Upper lobe of right lung (tissue), 1 donor: ENCODE results near the gene VILL. TPM values are rescaled to one million over a fixed set of nuclear protein-coding genes. Genes with fewer than 3 reads are reported as not detected.

Source experiments
- ATAC-seq: fragments of 200-7000 bp; cut with Tn5 transposase; one replicate; pipeline ENCODE4 v1.9.1; 2020; ENCODE audit warnings: mild to moderate bottlenecking, moderate library complexity
- DNase-seq: peaks from one replicate; pipeline ENCODE4 v3.0.0-alpha.2; 2020
- H3K27ac ChIP-seq: fragments of 200-600 bp; one replicate; pipeline ENCODE4 v1.8.0; 2022
- H3K27me3 ChIP-seq: fragments of 200-600 bp; one replicate; pipeline ENCODE4 v1.8.0; 2022; ENCODE audit warnings: mild to moderate bottlenecking
- H3K36me3 ChIP-seq: fragments of 200-600 bp; one replicate; pipeline ENCODE4 v1.8.0; 2022
- H3K4me1 ChIP-seq: fragments of 200-600 bp; one replicate; pipeline ENCODE4 v1.8.0; 2022
- H3K4me3 ChIP-seq: fragments of 200-600 bp; one replicate; pipeline ENCODE4 v1.8.0; 2022; ENCODE audit warnings: mild to moderate bottlenecking
- H3K9me3 ChIP-seq: fragments of 200-600 bp; one replicate; pipeline ENCODE4 v1.8.0; 2022
- CTCF ChIP-seq: fragments of 200-600 bp; IDR thresholded peaks from one replicate; pipeline ENCODE4 v1.8.0; 2022; ENCODE audit warnings: antibody characterized with exemption
- intact Hi-C: fragments of 100-400 bp; cut with DNase I; formaldehyde crosslinking; loops from one replicate; pipeline ENCODE4 v1.11.0; 2022
- total RNA-seq: library from RNA; stranded (reverse); fragmentation: NEBNext Ultra II Directional; extraction: Animal tissue kit (Norgen Biotek cat#: 25700); gene quantifications from one replicate; pipeline ENCODE4 v1.2.1, GENCODE V29; 2021
- donor health status: DM: no; HTN: yes; CAD: no; lungs with severe emphysema.

Gene VILL
- total RNA-seq, 1 donor from 2014 or later, result 8.9 TPM

DNA sequence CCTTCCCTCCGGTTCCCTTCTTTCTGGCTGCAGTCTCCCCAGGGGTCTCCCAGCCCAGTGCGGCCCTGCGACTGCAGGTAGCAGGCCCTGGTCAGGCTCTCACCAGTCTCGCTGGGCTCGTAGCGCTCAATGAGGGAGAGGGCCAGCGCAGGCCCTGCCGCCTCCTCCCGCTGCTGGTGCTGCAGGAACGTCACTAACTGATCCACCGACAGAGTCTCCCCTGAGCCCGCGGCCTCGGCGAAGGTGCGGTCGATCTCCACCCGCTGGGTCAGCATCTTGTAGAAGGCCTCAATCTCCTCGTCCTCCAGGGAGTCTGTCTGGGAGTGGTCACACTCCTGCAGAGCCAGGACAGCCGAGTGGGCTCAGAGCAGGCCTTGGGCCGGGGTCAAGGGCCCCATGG lies 20.5 kb downstream of the VILL start:
- intact Hi-C loops, result no loop called here
- ATAC-seq (no peak), DNase-seq (peak; percentile 61)
- Histone ChIP-seq H3K27me3 (no peaks in the 10 kb centered on the region), H3K4me3 (no peak overlapping the region), H3K36me3 (peaks cover 51% of the 10 kb centered on the region), H3K4me1 (no peaks in the 10 kb centered on the region), H3K9me3 (no peaks in the 10 kb centered on the region), H3K27ac (no peak overlapping the region)
- TF ChIP-seq CTCF, result no peak

DNA sequence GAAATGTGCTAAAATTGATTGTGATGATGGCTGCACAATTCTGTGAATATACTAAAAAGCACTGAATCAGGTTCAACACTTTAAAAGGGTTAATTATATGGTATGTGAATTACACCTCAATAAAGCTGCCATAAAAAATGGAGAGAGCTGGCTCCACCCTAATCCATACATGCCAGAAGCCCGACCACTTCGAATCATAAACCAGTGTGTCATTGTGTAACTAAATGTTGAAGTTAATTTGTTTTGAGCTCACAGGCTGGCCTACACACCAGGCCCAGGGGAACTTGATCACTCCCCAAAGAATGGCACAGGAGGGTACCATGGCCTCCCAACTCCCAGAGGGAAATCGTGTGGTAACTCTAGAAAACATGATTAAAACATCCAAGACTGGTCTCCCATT lies 24.9 kb downstream of the VILL start:
- intact Hi-C loops, result no loop called here
- Histone ChIP-seq H3K4me1 (no peaks in the 10 kb centered on the region), H3K27ac (no peak overlapping the region), H3K9me3 (no peaks in the 10 kb centered on the region), H3K27me3 (no peaks in the 10 kb centered on the region), H3K36me3 (peaks cover 61% of the 10 kb centered on the region), H3K4me3 (no peak overlapping the region)
- ATAC-seq, result no peak
- DNase-seq, result peak; percentile 5
- TF ChIP-seq CTCF, result no peak

- intact Hi-C loops, result no loop called here
- no peak overlapping the region for H3K4me3 ChIP-seq
- H3K36me3 ChIP-seq, result peaks cover 56% of the 10 kb centered on the region
- no peaks in the 10 kb centered on the region for H3K27me3 ChIP-seq
- peak; percentile 6 for DNase-seq
- no peak for TF ChIP-seq CTCF
- H3K27ac ChIP-seq, result no peak overlapping the region
- H3K4me1 ChIP-seq, result no peaks in the 10 kb centered on the region
- ATAC-seq, result no peak
- H3K9me3 ChIP-seq, result no peaks in the 10 kb centered on the region
Observed at GRCh38 chr3:38015984-38016383, 25.4 kb downstream of the VILL start.

- no peaks in the 10 kb centered on the region for H3K9me3 ChIP-seq
- no peak overlapping the region for H3K27ac ChIP-seq
- no peak overlapping the region for H3K4me3 ChIP-seq
- TF ChIP-seq CTCF, result no peak
- DNase-seq, result peak; percentile 38
- no peaks in the 10 kb centered on the region for H3K4me1 ChIP-seq
- no peak for ATAC-seq
- peaks cover 51% of the 10 kb centered on the region for H3K36me3 ChIP-seq
- H3K27me3 ChIP-seq, result no peaks in the 10 kb centered on the region
- intact Hi-C loops, result no loop called here
Observed at GRCh38 chr3:38016410-38016809, 25.8 kb downstream of the VILL start.

DNA sequence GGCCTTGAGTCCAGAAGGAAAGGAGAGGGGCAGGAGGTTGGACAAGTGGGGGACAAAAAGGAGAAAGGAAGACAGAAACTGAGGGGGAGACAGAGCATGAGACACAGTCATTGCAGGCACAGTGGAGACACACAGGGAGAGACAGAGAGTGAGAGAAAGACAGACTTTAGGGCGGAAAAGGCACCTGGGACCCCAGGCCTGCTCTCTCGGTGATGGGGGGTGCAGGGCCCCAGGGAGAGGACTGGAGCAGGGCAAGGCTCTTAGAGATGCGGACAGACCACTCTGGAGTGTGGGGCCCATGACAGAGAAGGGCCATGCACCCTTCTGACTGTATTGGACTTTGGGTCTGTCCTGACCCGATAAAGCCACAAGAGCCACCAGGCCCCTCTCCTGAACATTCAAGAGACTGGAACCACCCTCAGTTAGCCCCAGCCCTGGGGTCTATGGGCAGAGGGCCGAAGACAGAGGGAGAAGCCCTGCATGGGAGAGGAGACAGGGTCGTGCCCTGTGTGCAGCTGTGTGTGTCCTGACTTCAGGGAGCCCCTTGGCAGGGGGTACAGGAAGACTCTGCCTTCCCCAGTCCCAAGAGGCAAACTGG lies 26.4 kb downstream of the VILL start:
- intact Hi-C loops, result no loop called here
- Histone ChIP-seq H3K27me3 (no peaks in the 10 kb centered on the region), H3K27ac (no peak overlapping the region), H3K36me3 (peaks cover 49% of the 10 kb centered on the region), H3K4me3 (no peak overlapping the region), H3K9me3 (no peaks in the 10 kb centered on the region), H3K4me1 (no peaks in the 10 kb centered on the region)
- DNase-seq (peak; percentile 44), ATAC-seq (no peak)
- TF ChIP-seq CTCF, result no peak
